Anterior cingulate cortex (tissue), 58 donors: ENCODE data around the gene SCNN1A.
"Not testable (repeated sequence)": the region's sequence is repeated elsewhere in the genome, so short reads cannot be mapped to it uniquely, and the experiment has no call there.

Source experiments
- DNase-seq, 58 donors: peaks; one replicate each; lab custom pipeline; 2025; lab: John Stamatoyannopoulos, UW

The SCNN1A gene

DNA sequence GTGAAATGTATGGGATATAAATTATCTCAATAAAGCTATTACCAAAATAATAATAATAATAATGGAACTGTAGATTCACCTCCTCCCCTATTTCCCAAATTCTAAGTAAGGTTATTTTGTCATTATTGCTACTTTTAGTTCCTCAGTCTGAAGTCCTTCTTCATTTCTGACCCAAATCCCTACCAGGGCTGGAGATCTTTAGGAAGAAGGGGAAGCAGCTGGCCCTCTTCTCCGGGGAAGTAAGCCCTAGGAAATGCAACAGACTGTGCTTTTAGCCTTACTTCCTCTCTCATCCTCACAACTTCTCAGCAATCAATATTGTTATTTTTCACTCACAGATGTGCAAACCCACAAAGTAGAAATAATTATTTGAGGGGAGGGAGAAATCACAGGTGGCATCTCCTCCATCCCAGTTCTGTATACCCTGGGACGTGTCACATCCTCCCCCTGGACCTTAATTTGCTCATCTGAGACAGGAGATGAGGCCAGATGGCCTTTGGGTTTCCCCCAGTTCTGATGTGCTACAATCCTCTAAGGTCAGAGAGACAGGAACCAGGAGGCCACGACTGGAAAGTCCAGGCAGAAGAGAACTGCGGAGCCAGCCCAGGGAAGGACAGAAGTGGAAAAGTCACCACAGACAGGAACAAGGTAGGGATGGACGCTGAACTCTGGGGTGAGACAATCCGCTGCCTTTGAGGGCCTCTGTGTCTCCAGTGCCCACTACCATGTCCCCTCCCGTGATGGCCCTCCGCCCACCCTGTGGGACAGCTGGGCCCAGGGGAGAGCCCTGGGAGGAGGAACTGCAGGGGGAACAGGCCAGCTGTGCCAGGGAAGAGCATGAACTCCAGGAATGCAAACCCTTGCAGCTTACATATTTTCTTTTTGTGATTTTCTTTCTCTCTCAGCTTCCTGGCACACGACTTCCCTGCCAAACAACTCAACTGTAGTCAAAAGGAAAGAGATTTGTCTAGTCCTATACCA lies 22.9 kb downstream of the SCNN1A start:
- DNase-seq = no peak

DNA sequence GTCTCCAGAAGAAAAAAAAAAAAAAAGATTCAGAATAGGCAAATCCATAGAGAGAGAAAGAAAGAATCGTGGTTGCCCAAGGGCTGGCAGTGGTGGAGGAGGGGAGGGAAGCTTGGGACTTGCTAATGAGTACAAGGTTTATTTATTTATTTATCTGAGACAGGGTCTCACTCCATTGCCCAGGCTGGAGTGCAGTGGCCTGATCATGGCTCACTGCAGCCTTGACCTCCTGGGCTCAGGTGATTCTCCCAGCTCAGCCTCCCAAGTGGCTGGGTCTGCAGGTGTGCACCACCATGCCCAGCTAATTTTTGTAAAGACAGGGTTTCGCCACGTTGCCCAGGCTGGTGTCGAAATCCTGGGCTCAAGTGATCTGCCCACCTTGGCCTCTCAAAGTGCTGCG lies 23.7 kb downstream of the SCNN1A start:
- DNase-seq = no peak

DNA sequence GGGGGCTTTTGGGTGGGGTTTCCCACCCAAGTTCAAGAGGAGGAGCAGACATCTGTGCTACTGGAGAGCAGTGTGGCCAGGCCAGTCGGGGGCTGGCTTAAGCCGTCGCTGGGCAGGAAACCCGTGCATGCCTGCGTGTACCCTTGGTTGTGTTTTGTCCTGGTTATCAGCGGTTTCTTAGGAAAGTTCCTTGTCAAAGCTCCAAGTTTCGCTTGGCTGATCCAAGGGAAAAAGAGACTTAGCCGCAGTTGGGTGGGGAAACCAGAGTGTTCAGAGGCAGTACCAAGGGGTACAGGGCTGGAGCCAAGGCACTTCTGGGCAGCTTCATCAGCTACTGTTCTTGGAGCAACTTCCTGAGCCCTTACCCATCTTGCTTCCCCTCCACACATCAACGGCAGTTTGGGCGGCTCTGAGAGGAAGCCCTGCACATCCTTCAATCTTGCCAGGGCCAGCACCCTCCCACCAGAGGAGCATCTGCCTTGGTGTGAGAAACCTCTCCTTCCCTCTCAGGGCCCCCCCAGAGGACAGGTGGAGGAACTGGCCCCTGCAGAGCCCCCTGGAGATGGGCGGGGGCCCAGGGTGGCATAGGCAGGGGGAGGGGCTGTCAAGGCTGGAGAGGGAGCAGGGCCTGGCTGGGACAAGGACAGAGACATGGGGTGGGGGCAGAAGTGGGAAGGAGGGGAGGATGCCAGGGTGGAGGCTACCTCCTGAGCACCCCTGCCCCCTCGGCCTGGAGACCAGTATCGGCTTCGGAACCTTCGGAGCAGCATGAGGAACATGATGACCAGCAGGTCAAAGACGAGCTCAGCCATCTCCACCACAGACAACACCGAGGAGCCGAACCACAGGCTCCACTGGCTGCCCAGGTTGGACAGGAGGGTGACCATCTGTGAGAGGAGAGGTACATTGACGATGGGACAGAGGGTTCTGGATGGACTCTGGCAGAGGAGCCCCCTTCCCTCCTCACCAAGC lies 27.7 kb downstream of the SCNN1A start:
- DNase-seq = peak in 1 of 58 donors; percentile 29

DNA sequence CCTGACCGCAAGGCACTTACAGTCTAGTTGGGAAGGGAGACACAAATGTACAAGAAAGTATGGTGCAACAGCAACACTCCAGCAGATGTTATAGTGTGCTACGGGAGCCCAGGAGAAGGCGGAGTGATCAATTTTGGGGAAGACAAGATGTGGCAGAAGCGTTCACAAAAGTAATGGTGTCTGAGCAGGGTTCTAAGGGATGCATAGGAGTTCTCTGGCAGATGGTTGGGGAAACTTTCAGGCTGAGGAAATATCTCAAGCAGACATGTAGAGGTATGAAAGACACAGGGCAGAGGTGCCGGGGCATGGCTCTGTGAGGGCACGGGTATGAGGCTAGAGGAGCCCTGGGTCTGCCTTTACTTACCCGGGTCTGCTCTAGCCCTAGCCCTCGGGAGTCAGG lies 28.4 kb downstream of the SCNN1A start:
- no peak for DNase-seq

DNA sequence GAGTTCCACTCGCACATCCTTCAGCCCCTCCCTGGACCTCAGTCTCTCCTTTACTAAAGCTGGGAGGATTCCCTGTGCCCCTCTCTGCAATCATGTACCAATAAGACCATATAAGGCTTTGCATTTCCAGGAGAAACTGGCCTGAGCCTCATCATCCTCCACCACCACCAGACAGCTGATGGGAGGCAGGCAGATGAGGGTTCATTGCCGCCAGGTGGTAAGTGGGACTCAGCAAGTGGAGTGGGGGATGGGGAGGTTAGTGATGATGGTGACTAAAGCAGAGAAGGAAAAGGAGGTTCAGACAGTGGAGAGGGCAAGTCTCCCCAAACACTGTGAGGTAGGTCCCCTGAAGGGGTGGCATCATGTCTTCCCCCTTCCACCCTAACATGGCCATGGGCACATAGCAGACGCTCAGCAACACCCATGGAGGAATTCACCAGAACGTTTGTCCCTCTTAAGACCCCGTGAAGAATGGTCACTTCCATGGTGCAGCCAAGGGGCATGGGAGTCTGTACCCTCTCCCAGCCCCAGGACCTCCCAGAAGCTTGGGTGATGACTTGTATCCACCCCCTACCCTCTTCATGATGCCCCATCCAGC lies 29.0 kb downstream of the SCNN1A start:
- no peak for DNase-seq

DNA sequence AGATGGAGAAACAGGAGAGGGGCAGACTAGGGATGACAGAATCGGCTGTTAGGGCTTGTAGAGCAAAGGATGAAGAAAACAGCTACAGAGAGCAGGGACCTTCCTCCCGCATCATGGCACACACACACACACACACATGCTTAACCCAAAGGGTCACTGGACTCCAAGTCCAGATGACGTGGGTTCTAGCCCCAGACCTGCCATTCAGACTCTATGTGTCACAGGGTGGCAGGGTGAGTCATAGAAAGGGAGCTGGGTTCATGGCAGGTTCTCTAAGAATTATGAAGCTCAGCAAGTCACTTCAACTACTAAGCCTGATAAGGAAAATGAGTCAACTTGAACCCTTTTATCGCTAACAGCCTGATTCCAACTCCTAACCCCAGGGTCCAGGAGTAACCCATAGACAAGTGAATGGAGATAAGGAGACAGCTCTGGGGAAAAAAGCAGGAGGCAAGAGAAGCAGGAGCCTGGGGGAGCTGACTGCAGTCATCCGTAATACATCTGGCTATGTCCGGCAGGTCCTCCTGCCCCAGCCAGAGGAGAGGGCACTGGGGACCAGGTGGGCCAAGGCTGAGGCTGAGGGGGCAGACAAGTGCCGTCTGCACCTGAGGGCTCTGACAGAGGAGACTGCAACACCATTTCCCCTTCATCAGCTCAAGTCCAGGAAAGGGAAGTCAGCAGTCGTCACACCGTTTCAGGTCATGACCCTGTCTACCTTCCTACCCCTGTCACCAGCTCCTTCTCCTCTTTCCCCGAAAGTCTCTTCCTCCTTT lies 29.9 kb downstream of the SCNN1A start:
- DNase-seq = no peak

DNA sequence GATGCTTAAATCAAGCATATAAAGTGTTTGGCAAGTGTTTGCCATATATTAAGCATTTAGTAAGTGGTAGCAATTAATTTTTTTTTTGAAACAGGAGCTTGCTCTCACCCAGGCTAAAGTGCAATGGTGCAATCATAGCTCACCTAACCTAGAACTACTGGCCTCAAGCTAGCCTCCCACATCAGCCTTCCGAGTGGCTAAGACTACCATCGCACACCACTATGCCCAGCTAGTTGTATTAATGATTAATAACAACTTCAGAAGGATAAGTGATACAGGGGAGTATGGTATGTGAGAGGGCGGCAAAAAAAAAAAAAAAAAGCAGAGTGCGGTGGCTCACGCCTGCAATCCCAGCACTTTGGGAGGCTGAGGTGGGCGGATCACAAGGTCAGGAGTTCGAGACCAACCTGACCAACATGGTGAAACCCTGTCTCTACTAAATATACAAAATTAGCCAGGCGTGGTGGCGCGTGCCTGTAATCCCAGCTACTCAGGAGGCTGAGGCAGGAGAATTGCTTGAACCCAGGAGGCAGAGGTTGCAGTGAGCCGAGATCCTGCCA lies 31.2 kb downstream of the SCNN1A start:
- DNase-seq = not testable (repeated sequence)

DNA sequence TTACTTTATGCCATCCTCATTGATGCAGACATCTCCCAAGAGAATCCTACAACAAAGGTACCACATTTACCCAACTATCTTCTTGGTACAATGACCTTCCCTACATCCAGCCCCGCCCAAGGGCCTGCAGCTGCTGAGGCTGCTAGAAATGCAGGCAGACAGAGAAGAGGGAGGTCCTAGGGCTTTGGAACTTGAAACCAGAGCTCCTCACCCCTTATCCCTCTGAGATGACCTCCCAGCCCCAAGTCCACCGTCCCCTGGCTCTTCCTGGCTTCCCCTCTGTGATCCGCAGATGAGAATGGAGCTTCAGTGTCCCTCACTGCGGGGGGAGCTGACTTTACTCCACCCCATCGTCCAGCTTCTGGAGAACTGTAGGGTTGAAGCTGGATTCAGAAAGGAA lies 31.8 kb downstream of the SCNN1A start:
- no peak for DNase-seq

DNA sequence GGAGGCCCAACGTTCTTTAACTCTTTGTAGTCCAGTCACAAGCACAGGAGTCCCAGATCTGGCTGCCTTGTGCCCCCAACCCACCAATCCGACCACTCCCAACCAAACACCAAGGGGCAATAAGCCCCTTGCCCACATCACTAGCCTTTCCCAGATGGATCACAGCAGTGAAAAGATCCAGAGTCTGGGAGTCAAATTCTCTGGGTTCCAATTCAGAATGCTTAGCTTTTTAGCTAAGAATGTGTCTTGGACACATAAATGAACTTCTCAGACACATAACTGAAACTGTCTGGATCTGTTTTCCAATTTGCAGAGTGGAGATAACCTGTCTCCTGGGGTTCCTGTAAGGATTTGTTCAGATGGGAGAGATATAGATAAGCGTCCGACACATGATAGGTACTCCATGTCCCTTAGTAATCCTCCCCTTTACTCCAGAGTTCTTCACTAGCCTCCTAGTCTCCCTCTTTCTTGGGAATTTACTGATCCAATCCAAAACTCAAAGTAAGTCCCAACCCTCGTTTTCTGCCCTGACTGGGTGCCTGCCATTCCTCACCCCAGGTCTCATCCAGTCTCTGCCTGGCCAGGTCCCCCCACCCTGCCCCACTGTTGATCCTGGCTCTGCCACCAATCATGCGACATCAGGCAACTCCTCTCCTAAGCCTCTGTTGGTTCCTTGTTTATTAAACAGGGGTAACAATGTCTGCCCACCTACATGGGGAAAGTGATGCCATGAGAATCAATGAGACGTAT lies 33.0 kb downstream of the SCNN1A start:
- DNase-seq = no peak

DNA sequence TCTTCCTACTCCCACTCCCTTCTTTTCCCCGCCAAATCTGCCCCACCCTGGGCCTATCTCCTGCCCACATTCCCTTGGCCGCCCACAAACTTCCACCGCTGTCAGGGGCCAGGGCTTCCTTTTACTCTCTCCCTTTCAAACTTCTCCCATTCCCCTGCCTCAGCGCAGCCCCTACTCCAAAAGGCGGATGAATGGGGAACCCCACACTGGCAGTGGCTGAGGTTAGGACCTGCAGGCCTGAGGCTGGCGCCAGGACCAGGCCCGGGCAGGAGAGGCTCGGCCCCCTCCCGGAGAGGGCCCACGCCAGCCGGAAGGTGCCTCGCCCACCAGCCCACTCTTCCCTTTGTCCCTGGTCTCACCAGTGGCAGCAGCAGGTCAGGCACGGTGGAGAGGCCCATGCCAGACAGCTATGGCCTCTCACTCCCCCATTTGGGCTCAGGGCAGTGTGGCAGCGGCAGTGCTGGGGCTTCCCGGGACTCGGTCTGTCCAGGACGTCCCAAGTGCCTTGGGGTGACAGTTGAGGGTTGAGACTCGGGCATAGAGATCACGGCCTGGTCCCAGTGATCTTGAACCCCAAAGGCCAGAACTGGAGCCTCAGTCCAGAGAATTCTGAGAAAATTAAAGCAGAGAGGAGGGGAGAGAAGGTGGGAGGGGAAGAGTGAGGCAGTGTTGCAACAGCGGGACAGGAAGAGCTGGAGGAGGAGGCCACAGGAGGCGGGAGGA lies 33.8 kb downstream of the SCNN1A start, which contains the start of gene TNFRSF1A:
TNFRSF1A (minus strand) TSS at position 660 of the 723 bp plus-strand sequence; CDS start at position 398, 262 bp downstream.
- DNase-seq = peak in 23 of 58 donors; percentile 18 to 67 (median 32)

DNA sequence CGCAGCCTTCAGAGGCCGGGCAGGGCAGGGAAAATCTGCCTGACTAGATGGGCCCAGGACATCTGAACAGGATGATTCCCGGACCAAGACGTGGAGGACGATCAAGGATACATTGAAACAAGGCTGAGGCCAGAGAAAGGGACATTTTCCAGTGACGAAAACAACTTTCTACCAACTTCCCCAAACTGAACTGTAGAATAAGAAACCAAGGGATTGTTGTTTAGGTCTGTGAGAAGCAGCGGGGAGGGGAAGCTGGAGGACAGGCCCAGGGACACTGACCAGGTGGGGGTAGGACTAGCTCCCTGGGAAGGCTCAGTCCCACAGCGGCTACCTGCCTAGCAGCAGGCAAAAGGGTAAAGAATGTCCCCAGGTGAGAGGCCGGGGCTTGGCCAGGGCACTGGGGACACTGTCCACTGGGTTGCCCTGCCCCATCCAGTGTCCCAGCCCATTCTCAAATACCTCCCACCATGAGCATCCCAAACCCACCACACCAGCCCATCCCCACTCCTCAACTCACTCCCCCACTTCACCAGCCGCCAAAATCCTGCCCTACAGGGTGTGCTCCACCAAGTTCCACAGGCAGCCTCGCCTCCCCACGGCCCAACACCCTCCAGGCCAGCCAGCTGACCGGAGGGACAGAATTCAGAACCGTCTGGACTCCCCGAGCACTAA lies 34.5 kb downstream of the SCNN1A start:
- no peak for DNase-seq

DNA sequence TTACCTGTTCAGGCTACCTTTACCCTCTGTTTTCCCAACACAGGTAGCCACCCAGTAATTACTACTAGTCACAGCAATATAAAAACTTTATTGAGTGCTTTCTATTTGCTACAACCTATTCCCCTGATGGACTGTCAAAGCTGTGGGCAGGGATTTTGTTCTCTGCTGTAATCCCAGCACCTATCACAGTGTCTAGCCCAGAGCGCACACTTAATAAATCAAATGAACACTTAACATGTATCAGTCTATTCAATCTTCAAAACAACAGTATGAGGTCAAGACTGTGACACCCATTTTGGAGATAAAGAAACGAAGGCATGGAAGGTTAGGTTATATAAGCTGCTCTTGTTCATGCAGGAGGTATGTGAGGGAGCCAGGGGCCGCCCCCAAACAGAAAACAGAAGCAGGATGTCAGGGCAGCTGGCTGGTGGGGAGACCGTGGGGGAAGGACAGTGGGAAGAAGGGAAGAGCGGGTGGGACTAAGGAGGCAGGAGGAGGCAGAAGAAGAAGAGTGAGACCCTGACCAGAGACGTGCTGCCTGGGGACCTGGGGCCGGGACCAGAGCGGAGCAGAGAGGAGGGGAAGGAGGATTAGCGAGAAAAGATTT lies 35.2 kb downstream of the SCNN1A start:
- DNase-seq = peak in 1 of 58 donors; percentile 15

DNA sequence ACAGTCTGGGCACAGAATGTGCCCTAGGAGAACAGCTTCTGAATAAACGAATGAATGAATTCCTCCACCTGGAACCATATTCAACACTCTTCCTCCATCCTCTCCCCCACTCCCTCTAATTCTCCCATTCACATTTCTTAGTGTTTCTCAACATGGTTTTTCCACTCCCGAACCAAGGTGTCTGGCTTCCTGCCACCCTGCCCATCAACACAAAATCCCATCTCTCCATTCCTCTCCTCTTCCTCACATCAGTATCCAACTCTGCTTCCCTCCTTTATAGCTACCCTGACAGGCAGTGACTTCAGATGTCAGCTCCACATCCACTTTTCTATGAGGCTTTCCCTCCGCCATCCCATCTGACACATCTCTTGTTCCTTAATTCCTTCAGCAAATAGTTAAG lies 36.4 kb downstream of the SCNN1A start:
- DNase-seq = no peak

DNA sequence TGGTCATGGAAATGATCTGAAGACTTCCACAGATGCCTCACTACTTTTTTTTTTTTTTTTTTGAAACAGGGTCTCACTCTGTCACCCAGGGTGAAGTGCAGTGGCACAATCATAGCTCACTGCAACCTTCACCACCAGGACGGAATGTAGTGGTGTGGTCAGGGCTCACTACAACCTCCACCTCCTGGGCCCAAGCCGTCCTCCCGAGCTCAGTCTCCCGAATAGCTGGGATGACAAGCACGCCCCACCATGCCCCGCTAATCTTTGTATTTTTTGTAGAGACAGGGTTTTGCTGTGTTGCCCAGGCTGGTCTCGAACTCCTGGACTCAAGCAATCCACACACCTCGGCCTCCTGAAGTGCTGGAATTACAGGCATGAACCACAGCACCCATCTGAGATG lies 36.8 kb downstream of the SCNN1A start:
- not testable (repeated sequence) for DNase-seq

DNA sequence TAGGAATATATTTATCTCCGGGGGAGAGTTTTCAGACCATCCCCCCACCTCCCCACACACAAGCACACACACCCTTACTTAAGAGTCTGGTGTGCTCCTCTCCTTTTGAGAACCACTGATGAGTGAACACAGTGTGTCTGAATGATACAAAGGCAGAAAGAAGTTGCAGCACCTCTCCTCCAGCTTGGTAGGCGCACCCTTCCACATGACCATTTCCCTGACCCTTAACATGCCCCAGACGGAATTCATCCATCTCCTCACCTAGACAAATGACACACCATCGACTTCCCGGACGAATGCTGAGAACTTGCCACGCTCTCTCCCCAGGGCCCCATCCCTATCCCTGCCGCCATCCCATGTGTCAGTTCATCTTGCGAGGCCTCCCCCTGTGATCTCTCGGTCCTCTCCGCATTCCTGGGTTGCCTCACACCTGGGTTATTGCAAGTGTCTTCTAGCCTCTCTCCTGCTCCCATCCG lies 37.4 kb downstream of the SCNN1A start:
- DNase-seq = no peak

DNA sequence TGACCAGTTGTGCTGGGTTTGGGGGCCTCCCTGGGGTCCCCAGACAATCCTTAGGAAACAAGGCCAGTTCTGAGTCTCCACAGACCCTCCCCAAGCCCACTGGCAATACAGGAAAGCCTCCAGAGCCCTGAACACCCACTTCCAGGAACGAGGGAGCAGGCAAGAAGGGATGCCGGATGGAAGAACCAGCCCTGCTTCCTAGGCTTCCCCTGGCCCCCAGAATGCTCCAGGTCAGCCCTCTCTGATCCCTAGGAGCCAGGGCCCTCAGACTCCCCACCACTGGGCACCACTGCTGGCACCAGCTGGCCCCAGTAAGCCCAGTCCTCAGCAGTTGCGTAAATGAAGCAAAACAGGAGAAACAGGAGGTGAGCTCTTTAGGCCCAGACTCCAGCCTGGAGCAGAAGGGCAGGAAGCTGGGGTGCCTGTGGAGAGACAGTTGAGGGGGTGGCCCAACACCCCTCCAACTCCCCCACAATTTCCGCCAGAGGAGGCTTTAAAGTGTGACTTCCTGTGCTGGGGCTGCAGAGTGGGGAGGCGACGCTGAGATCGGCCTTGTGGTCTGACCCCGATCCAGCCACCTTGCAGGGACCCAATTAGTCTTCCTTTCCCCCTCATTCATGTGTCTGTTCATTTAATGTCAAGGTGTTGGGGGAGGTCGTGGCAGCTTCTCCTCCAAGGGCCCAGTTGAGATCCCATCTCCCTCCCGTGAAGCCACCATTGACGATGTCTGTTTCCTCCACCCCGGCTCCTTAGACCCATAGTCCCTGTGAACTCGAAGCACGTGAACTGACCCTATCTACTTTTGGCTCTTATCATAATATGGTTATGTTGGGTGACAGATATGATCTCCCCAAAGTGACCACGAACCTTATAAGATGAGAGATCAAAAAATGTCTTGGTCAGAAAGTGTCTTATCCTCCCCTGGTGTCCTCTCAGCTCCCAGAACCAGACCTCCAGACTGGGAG lies 38.2 kb downstream of the SCNN1A start:
- no peak for DNase-seq
